Activated CD8-positive, alpha-beta T cell treated with anti-CD3 and anti-CD28 coated beads for 36 hours (primary cell): ENCODE data around the gene CISH. TPM values are rescaled to one million over a fixed set of nuclear protein-coding genes. Genes with fewer than 3 reads are reported as not detected.
A peak's percentile ranks its signal among the peaks of the same experiment; 100 is the strongest.

Experiments
- ATAC-seq: fragments of 200-7000 bp; cut with Tn5 transposase; one replicate; pipeline ENCODE4 v1.10.0; 2021; ENCODE audit warnings: mild to moderate bottlenecking, moderate library complexity
- CTCF ChIA-PET: fragments of 350-600 bp; sonication (Branson Sonifier 250); formaldehyde crosslinking; loops from one replicate; lab custom pipeline; 2021; ENCODE audit warnings: antibody characterized with exemption; lab: Charles Lee
- POLR2A ChIA-PET: fragments of 350-600 bp; sonication (Branson Sonifier 250); formaldehyde crosslinking; loops from one replicate; lab custom pipeline; 2021; ENCODE audit warnings: antibody characterized with exemption; lab: Charles Lee
- DNase-seq: peaks from one replicate; pipeline ENCODE4 v3.0.0-alpha.2; 2020
- H3K27ac Mint-ChIP-seq: one replicate; pipeline ENCODE4 v1.8.0; 2021; ENCODE audit warnings: mild to moderate bottlenecking, mixed read lengths
- H3K27me3 Mint-ChIP-seq: one replicate; pipeline ENCODE4 v1.8.0; 2021; ENCODE audit warnings: mixed read lengths
- H3K36me3 Mint-ChIP-seq: one replicate; pipeline ENCODE4 v1.8.0; 2021; ENCODE audit warnings: low read depth, mixed read lengths
- H3K4me1 Mint-ChIP-seq: one replicate; pipeline ENCODE4 v1.8.0; 2021; ENCODE audit warnings: low read depth, mixed read lengths
- H3K4me3 Mint-ChIP-seq: one replicate; pipeline ENCODE4 v1.8.0; 2021; ENCODE audit warnings: mild to moderate bottlenecking, moderate library complexity, mixed read lengths
- H3K9me3 Mint-ChIP-seq: one replicate; pipeline ENCODE4 v1.8.0; 2021; ENCODE audit warnings: mixed read lengths
- intact Hi-C: fragments of 100-400 bp; cut with micrococcal nuclease; formaldehyde crosslinking; loops from one replicate; pipeline ENCODE4 v1.10.0; 2022
- total RNA-seq, 2 experiments: library from RNA; stranded (reverse); gene quantifications; one replicate each; pipeline ENCODE4 v1.2.3, GENCODE V29; 2021
- TF ChIP-seq, protein P1 (sequence below): fragments of 200-600 bp; IDR thresholded peaks from one replicate; pipeline ENCODE4 v1.8.0; 2022; ENCODE audit warnings: antibody characterized with exemption, mild to moderate bottlenecking

The CISH gene
- total RNA-seq, 2 experiments from 2014 or later, result 307 to 308 TPM

DNA sequence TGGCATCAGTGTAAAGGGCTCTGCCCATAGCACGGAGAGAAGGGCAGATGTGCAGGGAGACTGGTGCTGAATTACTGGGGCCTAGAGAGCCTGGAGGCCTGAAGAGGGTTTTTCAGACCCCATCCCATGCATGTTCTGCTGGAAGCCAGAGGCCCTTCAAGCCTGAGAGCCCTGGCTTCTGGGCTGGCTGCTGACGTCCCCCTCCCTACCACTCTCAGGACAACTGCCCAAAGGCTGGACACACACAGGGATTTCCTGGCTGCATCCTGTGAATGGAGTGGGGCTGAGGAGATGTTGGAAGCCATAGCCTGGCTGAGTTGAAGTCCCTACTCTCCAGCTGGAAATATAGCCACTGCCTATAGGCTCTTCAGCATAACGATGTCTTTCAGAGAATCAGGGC is 46.2 kb upstream of the CISH start:
- ChIA-PET CTCF (interaction anchor here (1.0 to 7.4 kb wide), 3 partner anchors 18 to 41 kb away, joined by 3 to 193 read pairs (median 4); partner anchors contain the start of genes CISH and MAPKAPK3), POLR2A (interaction anchor here (1.6 kb wide), 1 partner anchor 16 kb away, joined by 5 read pairs; the partner anchor contains the start of gene DOCK3)
- no peak overlapping the region for H3K4me3 Mint-ChIP-seq
- DNase-seq (no peak), ATAC-seq (no peak)
- no peaks in the 10 kb centered on the region for H3K9me3 Mint-ChIP-seq
- no peaks in the 10 kb centered on the region for H3K27me3 Mint-ChIP-seq
- intact Hi-C loops, result no loop called here
- TF ChIP-seq, protein P1, sequence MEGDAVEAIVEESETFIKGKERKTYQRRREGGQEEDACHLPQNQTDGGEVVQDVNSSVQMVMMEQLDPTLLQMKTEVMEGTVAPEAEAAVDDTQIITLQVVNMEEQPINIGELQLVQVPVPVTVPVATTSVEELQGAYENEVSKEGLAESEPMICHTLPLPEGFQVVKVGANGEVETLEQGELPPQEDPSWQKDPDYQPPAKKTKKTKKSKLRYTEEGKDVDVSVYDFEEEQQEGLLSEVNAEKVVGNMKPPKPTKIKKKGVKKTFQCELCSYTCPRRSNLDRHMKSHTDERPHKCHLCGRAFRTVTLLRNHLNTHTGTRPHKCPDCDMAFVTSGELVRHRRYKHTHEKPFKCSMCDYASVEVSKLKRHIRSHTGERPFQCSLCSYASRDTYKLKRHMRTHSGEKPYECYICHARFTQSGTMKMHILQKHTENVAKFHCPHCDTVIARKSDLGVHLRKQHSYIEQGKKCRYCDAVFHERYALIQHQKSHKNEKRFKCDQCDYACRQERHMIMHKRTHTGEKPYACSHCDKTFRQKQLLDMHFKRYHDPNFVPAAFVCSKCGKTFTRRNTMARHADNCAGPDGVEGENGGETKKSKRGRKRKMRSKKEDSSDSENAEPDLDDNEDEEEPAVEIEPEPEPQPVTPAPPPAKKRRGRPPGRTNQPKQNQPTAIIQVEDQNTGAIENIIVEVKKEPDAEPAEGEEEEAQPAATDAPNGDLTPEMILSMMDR, result no peak
- no peaks in the 10 kb centered on the region for H3K36me3 Mint-ChIP-seq
- H3K4me1 Mint-ChIP-seq, result peaks cover 22% of the 10 kb centered on the region
- H3K27ac Mint-ChIP-seq, result no peak overlapping the region

DNA sequence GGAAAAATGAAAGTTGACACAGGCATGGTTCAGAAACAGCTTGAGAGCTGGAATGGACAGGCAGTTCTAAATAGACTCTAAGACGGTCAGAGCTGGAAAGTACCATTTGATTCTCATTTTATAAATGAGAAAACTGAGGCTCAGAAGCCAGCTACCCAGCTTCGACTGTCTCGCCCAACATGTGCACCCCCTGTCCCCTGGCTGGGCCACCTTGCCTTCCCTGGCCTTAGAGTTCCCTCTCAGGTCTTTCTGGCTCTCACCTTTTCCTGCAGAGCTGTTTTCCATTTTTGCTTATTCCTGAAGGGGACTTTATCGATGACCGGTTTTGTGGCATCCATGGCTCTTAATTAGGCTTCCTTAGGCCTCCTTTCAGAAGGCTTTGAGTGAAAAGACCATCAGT is 45.8 kb upstream of the CISH start:
- intact Hi-C loops, result no loop called here
- peaks cover 22% of the 10 kb centered on the region for H3K4me1 Mint-ChIP-seq
- ATAC-seq (no peak), DNase-seq (no peak)
- no peak overlapping the region for H3K4me3 Mint-ChIP-seq
- TF ChIP-seq, protein P1, result no peak
- ChIA-PET POLR2A (interaction anchor here (1.3 to 6.6 kb wide), 3 partner anchors 17 to 39 kb away, joined by 4 to 53 read pairs (median 5); partner anchors contain the start of genes DOCK3 and MAPKAPK3), CTCF (interaction anchor here (1.0 to 7.4 kb wide), 3 partner anchors 19 to 41 kb away, joined by 3 to 193 read pairs (median 4); partner anchors contain the start of genes CISH and MAPKAPK3)
- H3K36me3 Mint-ChIP-seq, result no peaks in the 10 kb centered on the region
- no peak overlapping the region for H3K27ac Mint-ChIP-seq
- no peaks in the 10 kb centered on the region for H3K9me3 Mint-ChIP-seq
- H3K27me3 Mint-ChIP-seq, result no peaks in the 10 kb centered on the region

DNA sequence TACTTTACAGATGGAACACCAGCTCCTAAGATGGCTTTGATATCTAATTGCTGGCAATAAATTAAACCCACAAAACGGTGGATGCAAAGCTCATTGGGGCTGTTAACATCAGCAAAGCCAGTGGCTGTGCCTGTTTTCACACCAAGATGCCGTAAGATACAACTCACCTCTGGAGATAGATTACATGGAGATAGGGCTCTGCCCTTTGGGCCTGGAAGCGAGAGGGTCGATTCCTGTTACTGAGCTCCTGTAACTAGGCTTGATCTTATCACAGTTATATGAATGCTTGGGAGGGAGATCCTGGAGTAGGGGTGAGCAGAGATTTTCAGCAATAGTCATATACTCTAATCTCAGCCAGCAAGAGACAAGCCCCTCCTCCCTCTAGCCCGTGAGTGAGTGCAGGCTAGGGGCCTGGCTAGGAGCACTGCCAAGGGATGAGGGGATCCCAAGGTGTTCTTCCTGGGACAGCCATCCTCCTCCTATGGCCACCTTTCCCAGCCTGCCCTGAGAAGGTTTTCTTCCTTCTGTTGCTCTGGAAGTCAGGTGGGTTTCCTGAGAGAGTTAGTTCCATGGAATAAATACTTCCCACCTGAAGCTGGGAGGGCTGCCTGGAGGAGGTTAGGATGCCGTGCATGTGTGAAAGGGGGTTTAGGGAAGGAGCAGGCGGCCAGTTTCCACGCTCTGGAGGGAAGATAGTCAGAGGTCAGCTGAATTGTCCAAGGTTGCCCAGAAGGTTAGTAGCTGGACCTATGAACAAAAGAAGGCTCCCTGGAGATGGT is 45.0 kb upstream of the CISH start:
- peak overlapping the region; percentile 36 for H3K27ac Mint-ChIP-seq
- peaks cover 22% of the 10 kb centered on the region for H3K4me1 Mint-ChIP-seq
- TF ChIP-seq, protein P1, result no peak
- CTCF ChIA-PET, result interaction anchor here (1.0 to 7.4 kb wide), 3 partner anchors 19 to 40 kb away, joined by 3 to 193 read pairs (median 4); partner anchors contain the start of genes CISH and MAPKAPK3
- no peak overlapping the region for H3K4me3 Mint-ChIP-seq
- intact Hi-C loops, result no loop called here
- POLR2A ChIA-PET, result interaction anchor here (0.8 to 6.6 kb wide), 4 partner anchors 17 to 39 kb away, joined by 3 to 53 read pairs (median 4); partner anchors contain the start of genes DOCK3 and MAPKAPK3
- ATAC-seq (no peak), DNase-seq (no peak)
- no peaks in the 10 kb centered on the region for H3K27me3 Mint-ChIP-seq
- no peaks in the 10 kb centered on the region for H3K36me3 Mint-ChIP-seq
- no peaks in the 10 kb centered on the region for H3K9me3 Mint-ChIP-seq

- intact Hi-C loops, result no loop called here
- Mint-ChIP-seq H3K9me3 (no peaks in the 10 kb centered on the region), H3K27me3 (no peaks in the 10 kb centered on the region), H3K4me3 (no peak overlapping the region), H3K36me3 (no peaks in the 10 kb centered on the region), H3K27ac (peak overlapping the region; percentile 88), H3K4me1 (peaks cover 22% of the 10 kb centered on the region)
- ChIA-PET CTCF (interaction anchor here (1.1 to 7.4 kb wide), 7 partner anchors 19 to 704 kb away, joined by 3 to 193 read pairs (median 5); partner anchors contain the start of genes CISH, DOCK3, HEMK1 and MAPKAPK3), POLR2A (interaction anchor here (0.9 to 6.6 kb wide), 8 partner anchors 7 to 86 kb away, joined by 3 to 53 read pairs (median 4); partner anchors contain the start of genes DOCK3, HEMK1 and MAPKAPK3)
- peak; percentile 67 for DNase-seq
- TF ChIP-seq, protein P1, result no peak
- ATAC-seq, result peak; percentile 79
Observed at GRCh38 chr3:50655009-50655830, 43.6 kb upstream of the CISH start.
